GM12874 (cell line): ENCODE results near the gene FBXW7.

Experiments used
- TF ChIP-seq, protein P1 (sequence below): IDR thresholded peaks from 2 replicates; pipeline ENCODE4 v1.5.1; 2011; ENCODE audit warnings: low read depth, mild to moderate bottlenecking, control low read depth, low read length, moderate library complexity; ENCODE audit not compliant: insufficient read depth

Gene FBXW7

GRCh38 chr4:152399246-152399645 is 136.6 kb downstream of the FBXW7 start:
- TF ChIP-seq, protein P1, sequence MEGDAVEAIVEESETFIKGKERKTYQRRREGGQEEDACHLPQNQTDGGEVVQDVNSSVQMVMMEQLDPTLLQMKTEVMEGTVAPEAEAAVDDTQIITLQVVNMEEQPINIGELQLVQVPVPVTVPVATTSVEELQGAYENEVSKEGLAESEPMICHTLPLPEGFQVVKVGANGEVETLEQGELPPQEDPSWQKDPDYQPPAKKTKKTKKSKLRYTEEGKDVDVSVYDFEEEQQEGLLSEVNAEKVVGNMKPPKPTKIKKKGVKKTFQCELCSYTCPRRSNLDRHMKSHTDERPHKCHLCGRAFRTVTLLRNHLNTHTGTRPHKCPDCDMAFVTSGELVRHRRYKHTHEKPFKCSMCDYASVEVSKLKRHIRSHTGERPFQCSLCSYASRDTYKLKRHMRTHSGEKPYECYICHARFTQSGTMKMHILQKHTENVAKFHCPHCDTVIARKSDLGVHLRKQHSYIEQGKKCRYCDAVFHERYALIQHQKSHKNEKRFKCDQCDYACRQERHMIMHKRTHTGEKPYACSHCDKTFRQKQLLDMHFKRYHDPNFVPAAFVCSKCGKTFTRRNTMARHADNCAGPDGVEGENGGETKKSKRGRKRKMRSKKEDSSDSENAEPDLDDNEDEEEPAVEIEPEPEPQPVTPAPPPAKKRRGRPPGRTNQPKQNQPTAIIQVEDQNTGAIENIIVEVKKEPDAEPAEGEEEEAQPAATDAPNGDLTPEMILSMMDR: no peak

- TF ChIP-seq, protein P1: 0 out of 2 replicates have a peak, but pooled peaks have one; percentile 7
These were observed 137.8 kb downstream of the FBXW7 start for GRCh38 chr4:152398060-152398459.

GRCh38 chr4:152394791-152395190 is 141.1 kb downstream of the FBXW7 start:
- TF ChIP-seq, protein P1: no peak

- TF ChIP-seq, protein P1: no peak
These were observed 143.8 kb downstream of the FBXW7 start for GRCh38 chr4:152392079-152392478.

- TF ChIP-seq, protein P1: no peak
These were observed 145.7 kb downstream of the FBXW7 start for GRCh38 chr4:152390216-152390615.

- TF ChIP-seq, protein P1: no peak
These were observed 146.5 kb downstream of the FBXW7 start for GRCh38 chr4:152389359-152389758.

DNA sequence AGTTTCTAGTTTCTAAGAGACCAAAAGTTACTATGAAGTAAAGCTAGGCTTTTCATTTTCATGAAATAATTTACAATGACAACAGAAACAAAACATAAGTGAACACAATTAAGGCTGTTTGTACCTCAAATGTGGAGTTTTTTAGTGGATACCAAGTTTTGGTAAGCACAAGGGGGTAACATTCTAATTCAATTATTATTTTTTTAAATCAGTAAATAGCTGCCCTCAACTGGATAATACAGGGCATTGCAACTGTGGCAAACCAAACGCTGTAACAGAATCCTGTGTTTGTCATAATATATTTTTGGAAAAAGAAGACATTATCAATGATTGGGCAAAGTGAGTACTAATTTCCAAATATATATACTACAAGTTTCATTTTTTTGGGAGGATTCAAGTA is 150.3 kb downstream of the FBXW7 start:
- TF ChIP-seq, protein P1: peak; percentile 49; the same call in 1 of the 2 replicates
